Upper lobe of left lung (tissue), 6 donors: ENCODE measurements around the gene ADGRF5. TPM values are rescaled to one million over a fixed set of nuclear protein-coding genes. Genes with fewer than 3 reads are reported as not detected.

Experiments used
- ATAC-seq, 2 donors: fragments of 200-7000 bp; cut with Tn5 transposase; one replicate each; pipeline ENCODE4 v1.9.1; 2022; ENCODE audit warnings: mild to moderate bottlenecking in 2 of 2, moderate library complexity in 2 of 2; ENCODE audit not compliant: low FRiP score in 2 of 2
- DNase-seq, 2 donors: peaks; one replicate each; pipeline ENCODE4 v3.0.0-alpha.2; 2019 to 2020
- H3K27ac ChIP-seq, 4 donors: fragments of 200-600 bp; sonication (generic); one replicate each; pipeline ENCODE4 v1.5.1; 2016 to 2019
- H3K27me3 ChIP-seq, 4 donors: fragments of 200-600 bp; sonication (generic); one replicate each; pipeline ENCODE4 v1.5.1; 2017 to 2019
- H3K36me3 ChIP-seq, 4 donors: fragments of 200-600 bp; sonication (generic); one replicate each; pipeline ENCODE4 v1.5.1; 2016 to 2019
- H3K4me1 ChIP-seq, 4 donors: fragments of 200-600 bp; sonication (generic); one replicate each; pipeline ENCODE4 v1.5.1; 2018 to 2019
- H3K4me3 ChIP-seq, 4 donors: fragments of 200-600 bp; sonication (generic); one replicate each; pipeline ENCODE4 v1.5.1; 2017 to 2019; ENCODE audit warnings: mild to moderate bottlenecking in 2 of 4, moderate library complexity in 1 of 4
- H3K9me3 ChIP-seq, 4 donors: fragments of 200-600 bp; sonication (generic); one replicate each; pipeline ENCODE4 v1.5.1; 2018 to 2019
- EP300 ChIP-seq, 4 donors: sonication (generic); formaldehyde crosslinking; IDR thresholded peaks; one replicate each; pipeline ENCODE4 v1.5.1; 2017; ENCODE audit warnings: antibody characterized with exemption in 4 of 4, control low read depth in 2 of 4
- POLR2A ChIP-seq, 4 donors: fragments of 450-650 bp; IDR thresholded peaks; one replicate each; pipeline ENCODE4 v1.5.1; 2016 to 2017; ENCODE audit warnings: antibody characterized with exemption in 4 of 4, mild to moderate bottlenecking in 2 of 4
- POLR2AphosphoS5 ChIP-seq, 2 donors: sonication (generic); formaldehyde crosslinking; IDR thresholded peaks; one replicate each; pipeline ENCODE4 v1.5.1; 2017; ENCODE audit warnings: antibody characterized with exemption in 2 of 2
- WGBS, 2 donors: methylation state at CpG; one replicate each; pipeline ENCODE4 v1.1.5; 2017 to 2018; 5-methylcytosine and 5-hydroxymethylcytosine counted together
- total RNA-seq, 6 donors: library from RNA; depleted of rRNA in 4 of 6; stranded (reverse); fragments of >200 nt in 4 of 6; gene quantifications; one replicate each; pipeline versions ENCODE4 v1.1.0 to v1.2.1, GENCODE V29; 2016 to 2021
- TF ChIP-seq, protein P1 (sequence below), 6 experiments: fragments of 450-650 bp in 4 of 6; fragments of 200-600 bp in 2 of 6; sonication (generic) in 2 of 6; IDR thresholded peaks; one replicate each; pipeline ENCODE4 v1.5.1; 2016 to 2019; ENCODE audit warnings: antibody characterized with exemption in 6 of 6
- donor health status: DM: no; HTN: no; CAD: no; lungs with moderate emphysema.
- donor health status: DM: no; HTN: yes; CAD: no; lungs with severe emphysema.

Gene ADGRF5
- total RNA-seq, 6 donors from 2014 or later: 107 to 352 (median 215) TPM

DNA sequence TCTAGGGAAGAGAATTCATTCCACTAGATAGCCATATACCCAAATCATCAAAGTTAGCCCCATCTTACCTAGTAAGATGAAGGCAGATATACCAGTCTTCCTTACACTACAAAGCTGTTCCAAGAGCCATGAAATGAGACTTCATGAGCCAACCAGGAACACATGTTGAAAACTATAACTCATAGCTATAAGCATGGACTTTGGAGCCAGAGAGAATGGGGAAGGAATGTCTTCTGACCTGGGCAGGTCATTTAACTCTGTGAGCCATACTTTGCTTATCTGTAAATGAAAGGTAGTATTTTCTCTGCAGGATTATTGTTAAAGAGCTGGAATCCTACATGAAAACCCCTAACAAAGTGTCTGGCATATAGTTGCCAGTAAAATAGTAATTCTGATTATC is 27.3 kb downstream of the ADGRF5 start:
- Histone ChIP-seq H3K27ac (peak overlapping the region in 2 of 4 donors; percentile 54 to 59), H3K9me3 (no peaks in the 10 kb centered on the region), H3K36me3 (peaks cover 0 to 43% (median 26%) of the 10 kb centered on the region in 4 donors), H3K4me1 (peaks cover 48 to 60% (median 55%) of the 10 kb centered on the region in 4 donors), H3K4me3 (no peak overlapping the region), H3K27me3 (no peaks in the 10 kb centered on the region)
- no peak for DNase-seq
- TF ChIP-seq POLR2A (IDR thresholded peaks at IDR 0.05) (no peak), POLR2AphosphoS5 (IDR thresholded peaks at IDR 0.05) (no peak), EP300 (IDR thresholded peaks at IDR 0.05) (no peak)
- TF ChIP-seq, protein P1, sequence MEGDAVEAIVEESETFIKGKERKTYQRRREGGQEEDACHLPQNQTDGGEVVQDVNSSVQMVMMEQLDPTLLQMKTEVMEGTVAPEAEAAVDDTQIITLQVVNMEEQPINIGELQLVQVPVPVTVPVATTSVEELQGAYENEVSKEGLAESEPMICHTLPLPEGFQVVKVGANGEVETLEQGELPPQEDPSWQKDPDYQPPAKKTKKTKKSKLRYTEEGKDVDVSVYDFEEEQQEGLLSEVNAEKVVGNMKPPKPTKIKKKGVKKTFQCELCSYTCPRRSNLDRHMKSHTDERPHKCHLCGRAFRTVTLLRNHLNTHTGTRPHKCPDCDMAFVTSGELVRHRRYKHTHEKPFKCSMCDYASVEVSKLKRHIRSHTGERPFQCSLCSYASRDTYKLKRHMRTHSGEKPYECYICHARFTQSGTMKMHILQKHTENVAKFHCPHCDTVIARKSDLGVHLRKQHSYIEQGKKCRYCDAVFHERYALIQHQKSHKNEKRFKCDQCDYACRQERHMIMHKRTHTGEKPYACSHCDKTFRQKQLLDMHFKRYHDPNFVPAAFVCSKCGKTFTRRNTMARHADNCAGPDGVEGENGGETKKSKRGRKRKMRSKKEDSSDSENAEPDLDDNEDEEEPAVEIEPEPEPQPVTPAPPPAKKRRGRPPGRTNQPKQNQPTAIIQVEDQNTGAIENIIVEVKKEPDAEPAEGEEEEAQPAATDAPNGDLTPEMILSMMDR (IDR thresholded peaks at IDR 0.05): no peak
- ATAC-seq: no peak

GRCh38 chr6:46893648-46894047 is 28.1 kb downstream of the ADGRF5 start:
- H3K27me3 ChIP-seq: no peaks in the 10 kb centered on the region
- TF ChIP-seq POLR2AphosphoS5 (IDR thresholded peaks at IDR 0.05) (peak; percentile 32 to 63), EP300 (IDR thresholded peaks at IDR 0.05) (peak in 2 of 4 donors; percentile 24 to 28), POLR2A (IDR thresholded peaks at IDR 0.05) (no peak)
- TF ChIP-seq, protein P1 (IDR thresholded peaks at IDR 0.05): no peak
- 50 to 75% methylated on average over 1 of the region's 1 CpG for WGBS, 2 donors
- DNase-seq (no peak), ATAC-seq (no peak)
- peaks cover 40 to 54% (median 50%) of the 10 kb centered on the region in 4 donors for H3K4me1 ChIP-seq
- H3K27ac ChIP-seq: peak overlapping the region in 2 of 4 donors; percentile 54 to 59
- no peak overlapping the region for H3K4me3 ChIP-seq
- H3K9me3 ChIP-seq: no peaks in the 10 kb centered on the region
- peaks cover 0 to 36% (median 19%) of the 10 kb centered on the region in 4 donors for H3K36me3 ChIP-seq

DNA sequence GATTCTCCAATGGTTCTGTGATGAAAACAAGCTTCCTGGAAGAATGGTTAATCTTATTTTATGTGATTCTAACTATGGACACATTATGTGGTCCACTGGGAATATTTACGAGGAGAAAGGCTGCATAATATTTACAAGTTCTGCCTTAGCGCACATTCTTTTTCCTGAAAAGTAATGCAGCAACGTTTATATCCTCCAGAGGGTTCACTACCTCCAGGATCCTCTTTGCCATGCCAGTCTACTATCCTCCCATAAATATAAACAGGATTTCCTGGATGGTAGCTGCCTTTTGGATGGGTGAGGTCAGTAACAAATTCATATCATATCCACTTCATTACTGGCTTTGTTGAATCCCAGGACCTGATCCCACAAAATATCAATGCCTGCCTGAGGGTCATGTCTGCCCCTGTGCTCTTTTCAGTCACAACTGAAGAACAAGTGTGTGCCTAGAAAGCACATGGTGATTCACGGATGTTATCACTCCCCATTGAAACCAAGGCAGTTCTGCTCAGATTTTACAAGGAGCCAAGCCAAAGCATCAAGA is 30.4 kb downstream of the ADGRF5 start:
- peaks cover 33 to 39% (median 35%) of the 10 kb centered on the region in 4 donors for H3K4me1 ChIP-seq
- H3K4me3 ChIP-seq: no peak overlapping the region
- ATAC-seq (no peak), DNase-seq (no peak)
- peak overlapping the region in 3 of 4 donors; percentile 11 to 72 (median 44) for H3K27ac ChIP-seq
- TF ChIP-seq POLR2AphosphoS5 (IDR thresholded peaks at IDR 0.05) (peak in 1 of 2 donors; percentile 41), EP300 (IDR thresholded peaks at IDR 0.05) (peak in 1 of 4 donors; percentile 12), POLR2A (IDR thresholded peaks at IDR 0.05) (no peak)
- TF ChIP-seq, protein P1 (IDR thresholded peaks at IDR 0.05): peak in 2 of 6 experiments; percentile 17 to 24
- H3K27me3 ChIP-seq: no peaks in the 10 kb centered on the region
- H3K9me3 ChIP-seq: no peaks in the 10 kb centered on the region
- WGBS, 2 donors: 34 to 36% methylated on average over 4 of the region's 4 CpGs
- peaks cover 7 to 43% (median 22%) of the 10 kb centered on the region in 4 donors for H3K36me3 ChIP-seq

DNA sequence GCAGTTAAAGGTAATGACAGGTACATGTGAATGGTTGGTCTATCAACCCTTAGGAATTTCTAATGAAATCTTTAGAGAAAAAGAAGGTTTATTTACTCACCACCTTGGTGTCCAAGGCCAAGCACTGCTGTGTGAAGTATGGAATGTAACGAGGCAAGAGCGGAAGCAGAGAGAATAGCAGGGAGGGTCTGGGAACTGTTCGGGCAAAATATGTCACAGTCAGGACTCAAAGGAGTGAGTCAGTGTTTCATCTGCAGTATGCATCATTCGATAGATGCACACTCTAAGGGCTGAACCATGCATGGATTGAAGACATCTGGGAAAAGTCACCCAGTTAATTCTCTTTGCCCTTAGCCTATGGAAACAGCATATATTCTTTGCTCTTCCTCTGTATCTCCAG is 33.2 kb downstream of the ADGRF5 start:
- H3K36me3 ChIP-seq: peaks cover 7 to 53% (median 33%) of the 10 kb centered on the region in 4 donors
- H3K4me3 ChIP-seq: no peak overlapping the region
- H3K4me1 ChIP-seq: peaks cover 9 to 13% (median 9%) of the 10 kb centered on the region in 4 donors
- H3K9me3 ChIP-seq: no peaks in the 10 kb centered on the region
- no peak for ATAC-seq
- no peak overlapping the region for H3K27ac ChIP-seq
- no peaks in the 10 kb centered on the region for H3K27me3 ChIP-seq
- no peak for TF ChIP-seq POLR2AphosphoS5 (IDR thresholded peaks at IDR 0.05)
- TF ChIP-seq EP300 (IDR thresholded peaks at IDR 0.05): no peak
- TF ChIP-seq, protein P1 (IDR thresholded peaks at IDR 0.05): no peak
- TF ChIP-seq POLR2A (IDR thresholded peaks at IDR 0.05): no peak
- 82 to 90% methylated on average over 4 of the region's 4 CpGs for WGBS, 2 donors
- no peak for DNase-seq

DNA sequence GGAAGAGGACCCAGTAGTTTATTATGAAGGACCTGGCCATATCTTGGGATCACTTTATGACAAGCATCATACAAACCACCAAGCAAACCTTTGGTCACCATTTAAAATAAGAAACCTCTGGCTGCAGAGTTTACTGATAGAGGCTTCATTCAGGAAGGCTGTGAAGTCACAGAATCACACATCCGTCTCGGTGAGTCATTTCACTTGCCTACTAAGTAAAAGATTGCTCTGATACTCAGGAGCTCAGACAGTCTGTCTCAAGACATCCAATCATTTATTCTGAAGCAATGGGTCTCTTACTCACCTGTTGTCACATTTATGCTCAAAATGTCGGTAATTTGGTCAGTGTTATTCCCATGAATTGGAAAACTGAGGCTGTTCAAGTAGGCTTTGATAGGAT is 33.7 kb downstream of the ADGRF5 start:
- H3K27ac ChIP-seq: no peak overlapping the region
- 40 to 46% methylated on average over 2 to 3 of the region's 3 CpGs for WGBS, 2 donors
- H3K27me3 ChIP-seq: no peaks in the 10 kb centered on the region
- ATAC-seq: no peak
- TF ChIP-seq EP300 (IDR thresholded peaks at IDR 0.05): no peak
- TF ChIP-seq, protein P1 (IDR thresholded peaks at IDR 0.05): no peak
- TF ChIP-seq POLR2A (IDR thresholded peaks at IDR 0.05): no peak
- no peak for TF ChIP-seq POLR2AphosphoS5 (IDR thresholded peaks at IDR 0.05)
- no peak for DNase-seq
- no peaks in the 10 kb centered on the region for H3K9me3 ChIP-seq
- peaks cover 7 to 53% (median 34%) of the 10 kb centered on the region in 4 donors for H3K36me3 ChIP-seq
- H3K4me3 ChIP-seq: no peak overlapping the region
- peaks cover 6 to 10% (median 8%) of the 10 kb centered on the region in 4 donors for H3K4me1 ChIP-seq
